Erythroblast (primary cell): ENCODE measurements around the gene DHPS.

Source experiments
- GATA1 ChIP-seq: IDR thresholded peaks from 2 replicates; pipeline ENCODE4 v1.6.1; 2011; ENCODE audit warnings: low read depth, mild to moderate bottlenecking, control low read depth, low read length, moderate library complexity
- POLR2A ChIP-seq: IDR thresholded peaks from 2 replicates; pipeline ENCODE4 v1.6.1; 2011; ENCODE audit warnings: mild to moderate bottlenecking, low read length

DNA sequence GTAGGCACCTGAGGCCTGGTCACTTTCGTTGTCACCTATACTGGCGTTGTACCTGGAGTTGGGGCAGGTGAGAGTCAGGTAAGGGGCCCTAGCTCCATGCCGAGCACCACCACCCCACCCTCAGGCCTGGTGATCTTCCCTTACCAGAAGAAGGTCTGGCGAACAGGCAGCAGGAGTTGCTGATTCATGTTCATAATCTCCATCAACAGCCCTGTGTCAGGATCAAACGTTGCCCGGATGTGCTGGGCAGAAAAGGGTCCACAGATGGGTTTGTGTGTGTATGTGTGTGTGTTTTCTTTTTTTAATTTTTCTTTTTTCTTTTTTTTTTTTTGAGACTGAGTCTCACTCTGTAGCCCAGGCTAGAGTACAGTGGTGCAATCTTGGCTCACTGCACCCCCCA is 29.5 kb downstream of the DHPS start:
- TF ChIP-seq POLR2A (no peak), GATA1 (no peak)
